GM19463 (cell line): ENCODE measurements around the gene CLIC4.
"Not testable (repeated sequence)": the region's sequence is repeated elsewhere in the genome, so short reads cannot be mapped to it uniquely, and the experiment has no call there.

Experiments used
- ATAC-seq: cut with Tn5 transposase; IDR thresholded peaks from one replicate; pipeline ENCODE4 v1.9.1; 2021; ENCODE audit warnings: mild to moderate bottlenecking, moderate library complexity; ENCODE audit not compliant: unreplicated experiment

CLIC4 gene

GRCh38 chr1:24872061-24872850 lies 127.0 kb downstream of the CLIC4 start:
- no peak for ATAC-seq

GRCh38 chr1:24873148-24873547 lies 127.9 kb downstream of the CLIC4 start:
- ATAC-seq, result no peak

- no peak for ATAC-seq
Observed at GRCh38 chr1:24874056-24874455, 128.8 kb downstream of the CLIC4 start.

- ATAC-seq, result no peak
Observed at GRCh38 chr1:24874611-24875234, 129.5 kb downstream of the CLIC4 start.

- no peak for ATAC-seq
Observed at GRCh38 chr1:24875257-24875656, 130.0 kb downstream of the CLIC4 start.

GRCh38 chr1:24875991-24876506 lies 130.8 kb downstream of the CLIC4 start:
- no peak for ATAC-seq

GRCh38 chr1:24878045-24878444 lies 132.8 kb downstream of the CLIC4 start:
- no peak for ATAC-seq

- ATAC-seq, result no peak
Observed at GRCh38 chr1:24878775-24879742, 133.8 kb downstream of the CLIC4 start.

GRCh38 chr1:24881034-24881433 lies 135.8 kb downstream of the CLIC4 start:
- ATAC-seq, result no peak

GRCh38 chr1:24884751-24885150 lies 139.5 kb downstream of the CLIC4 start:
- ATAC-seq, result no peak

GRCh38 chr1:24886241-24886640 lies 141.0 kb downstream of the CLIC4 start:
- no peak for ATAC-seq

GRCh38 chr1:24888061-24888970 lies 143.1 kb downstream of the CLIC4 start:
- ATAC-seq, result no peak

GRCh38 chr1:24888971-24889676 lies 143.9 kb downstream of the CLIC4 start:
- no peak for ATAC-seq

- no peak for ATAC-seq
Observed at GRCh38 chr1:24890887-24891286, 145.6 kb downstream of the CLIC4 start.

- ATAC-seq, result not testable (repeated sequence)
Observed at GRCh38 chr1:24891367-24891766, 146.1 kb downstream of the CLIC4 start.

- no peak for ATAC-seq
Observed at GRCh38 chr1:24892188-24893153, 147.2 kb downstream of the CLIC4 start.

- ATAC-seq, result no peak
Observed at GRCh38 chr1:24893431-24893830, 148.2 kb downstream of the CLIC4 start.
